ENCODE data around the gene CD151.

CD151 gene

GRCh38 chr11:832529-833113, at the start of gene CD151:
TSS of gene CD151 (plus strand) at chr11:832952. CDS start at chr11:836070, 3,118 bp downstream.
- no peak for DNase-seq

- peak; percentile 95 for DNase-seq
Observed at GRCh38 chr11:783581-784015, 49.2 kb upstream of the CD151 start.

- DNase-seq: peak; percentile 43
Observed at GRCh38 chr11:786235-787083, 46.3 kb upstream of the CD151 start.

GRCh38 chr11:787084-787675, 45.6 kb upstream of the CD151 start:
- DNase-seq: no peak

GRCh38 chr11:788009-788640, 44.6 kb upstream of the CD151 start:
- DNase-seq: no peak

- no peak for DNase-seq
Observed at GRCh38 chr11:788953-789940, 43.5 kb upstream of the CD151 start.

- DNase-seq: no peak
Observed at GRCh38 chr11:789943-790342, 42.8 kb upstream of the CD151 start, which contains the start of gene CEND1. TSS of gene CEND1 (minus strand) at chr11:790090. CDS start at chr11:788576, 1,514 bp downstream.

GRCh38 chr11:790721-791564, 41.8 kb upstream of the CD151 start:
- DNase-seq: peak; percentile 40

- no peak for DNase-seq
Observed at GRCh38 chr11:791658-792534, 40.9 kb upstream of the CD151 start.

GRCh38 chr11:792535-792821, 40.3 kb upstream of the CD151 start:
- no peak for DNase-seq

GRCh38 chr11:792873-793272, 39.9 kb upstream of the CD151 start:
- DNase-seq: no peak

- peak; percentile 77 for DNase-seq
Observed at GRCh38 chr11:793556-793955, 39.2 kb upstream of the CD151 start.

GRCh38 chr11:794013-794765, 38.6 kb upstream of the CD151 start:
- no peak for DNase-seq

GRCh38 chr11:794766-795633, 37.8 kb upstream of the CD151 start:
- DNase-seq: no peak

- peak; percentile 69 for DNase-seq
Observed at GRCh38 chr11:795634-796564, 36.9 kb upstream of the CD151 start.

GRCh38 chr11:796565-797295, 36.0 kb upstream of the CD151 start:
- DNase-seq: no peak

Measured in DMS 273 treated with DMSO at 0.1 percent for 48 hours (cell line).